NCI-H2081 (cell line): ENCODE results near the gene TRIM66.
A peak's percentile ranks its signal among the peaks of the same experiment; 100 is the strongest.

Experiments used
- DNase-seq, 2 experiments: peaks; one replicate each; lab custom pipeline; 2025; lab: John Stamatoyannopoulos, UW

TRIM66 gene

GRCh38 chr11:8682303-8683114 lies at the start of gene TRIM66, which contains the start of gene RPL27A:
TSS of gene TRIM66 (minus strand) at chr11:8682665. CDS start at chr11:8672274, 10,391 bp downstream.
TSS of gene RPL27A (plus strand) at chr11:8682792. CDS start at chr11:8682814, 22 bp downstream.
- DNase-seq: peak; percentile 94 to 96

GRCh38 chr11:8731647-8732323 lies 49.3 kb upstream of the TRIM66 start:
- DNase-seq: no peak

GRCh38 chr11:8730697-8731020 lies 48.2 kb upstream of the TRIM66 start:
- DNase-seq: no peak

- no peak for DNase-seq
These were observed 47.6 kb upstream of the TRIM66 start for GRCh38 chr11:8729837-8730696.

- no peak for DNase-seq
These were observed 46.6 kb upstream of the TRIM66 start for GRCh38 chr11:8729067-8729466.

GRCh38 chr11:8728563-8728962 lies 46.1 kb upstream of the TRIM66 start:
- DNase-seq: no peak

- no peak for DNase-seq
These were observed 43.9 kb upstream of the TRIM66 start for GRCh38 chr11:8726395-8726794.

GRCh38 chr11:8724682-8725081 lies 42.2 kb upstream of the TRIM66 start:
- no peak for DNase-seq

- DNase-seq: no peak
These were observed 41.2 kb upstream of the TRIM66 start for GRCh38 chr11:8723711-8724110.

- no peak for DNase-seq
These were observed 40.3 kb upstream of the TRIM66 start for GRCh38 chr11:8722809-8723208.

- no peak for DNase-seq
These were observed 39.4 kb upstream of the TRIM66 start for GRCh38 chr11:8721609-8722500.

GRCh38 chr11:8720868-8721608 lies 38.6 kb upstream of the TRIM66 start:
- no peak for DNase-seq

GRCh38 chr11:8720352-8720751 lies 37.9 kb upstream of the TRIM66 start:
- DNase-seq: peak in 1 of 2 experiments; percentile 6

- no peak for DNase-seq
These were observed 37.3 kb upstream of the TRIM66 start for GRCh38 chr11:8719721-8720120.

GRCh38 chr11:8719211-8719649 lies 36.8 kb upstream of the TRIM66 start:
- DNase-seq: no peak

- no peak for DNase-seq
These were observed 35.6 kb upstream of the TRIM66 start for GRCh38 chr11:8717876-8718753.

GRCh38 chr11:8717544-8717875 lies 35.0 kb upstream of the TRIM66 start:
- no peak for DNase-seq

- DNase-seq: no peak
These were observed 33.0 kb upstream of the TRIM66 start for GRCh38 chr11:8715501-8715900.

- no peak for DNase-seq
These were observed 32.3 kb upstream of the TRIM66 start for GRCh38 chr11:8714622-8715225.
